ENCODE results near the gene GPR153. TPM values are rescaled to one million over a fixed set of nuclear protein-coding genes. Genes with fewer than 3 reads are reported as not detected.

GPR153 gene
- polyA plus RNA-seq, 1 donor from 2014 or later, result 26.9 TPM

DNA sequence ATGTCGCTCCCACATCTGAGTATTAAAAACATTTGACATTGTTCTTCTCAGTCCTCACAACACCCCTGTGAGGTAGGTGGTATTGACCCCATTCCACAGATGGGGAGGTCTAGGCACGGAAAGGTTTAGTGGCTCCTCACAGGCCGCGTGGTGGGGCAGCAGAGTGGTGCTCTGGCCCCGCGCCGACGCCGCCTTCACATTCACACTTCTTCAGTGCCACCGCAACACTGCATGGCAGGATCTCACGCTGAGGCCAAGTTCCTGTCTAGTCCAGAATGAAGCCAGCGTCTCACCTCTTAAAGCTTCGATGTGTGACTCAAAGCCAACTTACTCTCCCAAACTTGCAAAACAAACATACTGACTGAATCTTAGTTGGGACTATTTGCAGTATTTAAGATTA, 37.3 kb downstream of the GPR153 start:
- TF ChIP-seq, protein P1, sequence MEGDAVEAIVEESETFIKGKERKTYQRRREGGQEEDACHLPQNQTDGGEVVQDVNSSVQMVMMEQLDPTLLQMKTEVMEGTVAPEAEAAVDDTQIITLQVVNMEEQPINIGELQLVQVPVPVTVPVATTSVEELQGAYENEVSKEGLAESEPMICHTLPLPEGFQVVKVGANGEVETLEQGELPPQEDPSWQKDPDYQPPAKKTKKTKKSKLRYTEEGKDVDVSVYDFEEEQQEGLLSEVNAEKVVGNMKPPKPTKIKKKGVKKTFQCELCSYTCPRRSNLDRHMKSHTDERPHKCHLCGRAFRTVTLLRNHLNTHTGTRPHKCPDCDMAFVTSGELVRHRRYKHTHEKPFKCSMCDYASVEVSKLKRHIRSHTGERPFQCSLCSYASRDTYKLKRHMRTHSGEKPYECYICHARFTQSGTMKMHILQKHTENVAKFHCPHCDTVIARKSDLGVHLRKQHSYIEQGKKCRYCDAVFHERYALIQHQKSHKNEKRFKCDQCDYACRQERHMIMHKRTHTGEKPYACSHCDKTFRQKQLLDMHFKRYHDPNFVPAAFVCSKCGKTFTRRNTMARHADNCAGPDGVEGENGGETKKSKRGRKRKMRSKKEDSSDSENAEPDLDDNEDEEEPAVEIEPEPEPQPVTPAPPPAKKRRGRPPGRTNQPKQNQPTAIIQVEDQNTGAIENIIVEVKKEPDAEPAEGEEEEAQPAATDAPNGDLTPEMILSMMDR (IDR thresholded peaks at IDR 0.05; ENCODE audit: poor library complexity, severe bottlenecking), result no peak
- no peak for TF ChIP-seq TAF1 (IDR thresholded peaks at IDR 0.05; ENCODE audit: low read depth)
- TF ChIP-seq RAD21 (conservative IDR thresholded peaks at IDR 0.05), result no peak
- TF ChIP-seq EZH2 (IDR thresholded peaks at IDR 0.05; ENCODE audit: borderline replicate concordance, insufficient read depth, low read length, poor library complexity, severe bottlenecking), result no peak
- no peak for TF ChIP-seq MXI1 (conservative IDR thresholded peaks at IDR 0.05; ENCODE audit: poor library complexity, severe bottlenecking)
- no peak for TF ChIP-seq EP300 (conservative IDR thresholded peaks at IDR 0.05; ENCODE audit: poor library complexity, severe bottlenecking)
- TF ChIP-seq, protein P2, sequence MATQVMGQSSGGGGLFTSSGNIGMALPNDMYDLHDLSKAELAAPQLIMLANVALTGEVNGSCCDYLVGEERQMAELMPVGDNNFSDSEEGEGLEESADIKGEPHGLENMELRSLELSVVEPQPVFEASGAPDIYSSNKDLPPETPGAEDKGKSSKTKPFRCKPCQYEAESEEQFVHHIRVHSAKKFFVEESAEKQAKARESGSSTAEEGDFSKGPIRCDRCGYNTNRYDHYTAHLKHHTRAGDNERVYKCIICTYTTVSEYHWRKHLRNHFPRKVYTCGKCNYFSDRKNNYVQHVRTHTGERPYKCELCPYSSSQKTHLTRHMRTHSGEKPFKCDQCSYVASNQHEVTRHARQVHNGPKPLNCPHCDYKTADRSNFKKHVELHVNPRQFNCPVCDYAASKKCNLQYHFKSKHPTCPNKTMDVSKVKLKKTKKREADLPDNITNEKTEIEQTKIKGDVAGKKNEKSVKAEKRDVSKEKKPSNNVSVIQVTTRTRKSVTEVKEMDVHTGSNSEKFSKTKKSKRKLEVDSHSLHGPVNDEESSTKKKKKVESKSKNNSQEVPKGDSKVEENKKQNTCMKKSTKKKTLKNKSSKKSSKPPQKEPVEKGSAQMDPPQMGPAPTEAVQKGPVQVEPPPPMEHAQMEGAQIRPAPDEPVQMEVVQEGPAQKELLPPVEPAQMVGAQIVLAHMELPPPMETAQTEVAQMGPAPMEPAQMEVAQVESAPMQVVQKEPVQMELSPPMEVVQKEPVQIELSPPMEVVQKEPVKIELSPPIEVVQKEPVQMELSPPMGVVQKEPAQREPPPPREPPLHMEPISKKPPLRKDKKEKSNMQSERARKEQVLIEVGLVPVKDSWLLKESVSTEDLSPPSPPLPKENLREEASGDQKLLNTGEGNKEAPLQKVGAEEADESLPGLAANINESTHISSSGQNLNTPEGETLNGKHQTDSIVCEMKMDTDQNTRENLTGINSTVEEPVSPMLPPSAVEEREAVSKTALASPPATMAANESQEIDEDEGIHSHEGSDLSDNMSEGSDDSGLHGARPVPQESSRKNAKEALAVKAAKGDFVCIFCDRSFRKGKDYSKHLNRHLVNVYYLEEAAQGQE (IDR thresholded peaks at IDR 0.05; ENCODE audit: borderline replicate concordance), result no peak
- no peak for TF ChIP-seq SMC3 (conservative IDR thresholded peaks at IDR 0.05; ENCODE audit: poor library complexity)
- TF ChIP-seq POLR2AphosphoS5 (IDR thresholded peaks at IDR 0.05), result no peak
- Histone ChIP-seq H3K27ac (ENCODE audit: low read length) (no peak overlapping the region), H3K4me3 (ENCODE audit: low read length) (no peak overlapping the region), H3K79me2 (replicated peaks; ENCODE audit: insufficient read depth, low read length) (no peaks in the 10 kb centered on the region), H3K27me3 (ENCODE audit: insufficient read depth, low read depth, low read length) (no peaks in the 10 kb centered on the region), H3K9me3 (ENCODE audit: low read length) (no peaks in the 10 kb centered on the region), H4K20me1 (ENCODE audit: insufficient read depth) (no peaks in the 10 kb centered on the region), H3K9ac (ENCODE audit: low read length) (no peak overlapping the region), H3K9me2 (ENCODE audit: insufficient read depth, low read length) (no peaks in the 10 kb centered on the region), H3K36me3 (ENCODE audit: insufficient read depth, low read length) (no peaks in the 10 kb centered on the region), H2AFZ (ENCODE audit: low read depth, low read length) (no peak overlapping the region), H3F3A (ENCODE audit: insufficient read depth, low read length, poor library complexity, severe bottlenecking) (no peaks in the 10 kb centered on the region), H3K4me2 (ENCODE audit: low read length) (no peak overlapping the region)

DNA sequence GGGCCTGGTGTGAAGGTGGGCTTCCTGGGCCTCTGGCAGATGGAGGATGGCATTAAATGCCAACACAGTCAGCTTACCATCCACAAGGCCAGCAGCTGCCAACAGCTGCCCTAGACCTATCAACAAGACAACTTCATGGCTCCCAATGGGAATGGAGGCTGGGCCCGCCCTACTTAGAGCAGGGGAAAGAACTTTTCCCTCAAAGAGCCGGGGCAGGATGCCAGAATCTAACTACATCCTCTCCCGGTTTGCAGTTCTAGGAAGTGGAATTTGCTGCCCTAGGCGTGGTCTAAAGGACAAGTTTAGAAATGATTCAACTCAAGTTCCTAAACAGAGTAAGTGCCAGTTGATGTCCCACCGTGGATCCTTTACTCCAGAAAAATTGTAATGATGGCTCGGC, 38.3 kb downstream of the GPR153 start:
- Histone ChIP-seq H3K9me2 (ENCODE audit: insufficient read depth, low read length) (no peaks in the 10 kb centered on the region), H3F3A (ENCODE audit: insufficient read depth, low read length, poor library complexity, severe bottlenecking) (no peaks in the 10 kb centered on the region), H3K4me3 (ENCODE audit: low read length) (no peak overlapping the region), H2AFZ (ENCODE audit: low read depth, low read length) (no peak overlapping the region), H3K27ac (ENCODE audit: low read length) (no peak overlapping the region), H3K4me2 (ENCODE audit: low read length) (no peak overlapping the region), H3K79me2 (replicated peaks; ENCODE audit: insufficient read depth, low read length) (no peaks in the 10 kb centered on the region), H3K9ac (ENCODE audit: low read length) (no peak overlapping the region), H4K20me1 (ENCODE audit: insufficient read depth) (no peaks in the 10 kb centered on the region), H3K36me3 (ENCODE audit: insufficient read depth, low read length) (no peaks in the 10 kb centered on the region), H3K27me3 (ENCODE audit: insufficient read depth, low read depth, low read length) (no peaks in the 10 kb centered on the region), H3K9me3 (ENCODE audit: low read length) (no peaks in the 10 kb centered on the region)
- TF ChIP-seq TAF1 (IDR thresholded peaks at IDR 0.05; ENCODE audit: low read depth) (no peak), SMC3 (conservative IDR thresholded peaks at IDR 0.05; ENCODE audit: poor library complexity) (no peak), POLR2AphosphoS5 (IDR thresholded peaks at IDR 0.05) (no peak), EZH2 (IDR thresholded peaks at IDR 0.05; ENCODE audit: borderline replicate concordance, insufficient read depth, low read length, poor library complexity, severe bottlenecking) (no peak), RAD21 (conservative IDR thresholded peaks at IDR 0.05) (no peak)
- TF ChIP-seq, protein P1 (IDR thresholded peaks at IDR 0.05; ENCODE audit: poor library complexity, severe bottlenecking), result no peak

Measured in neural cell (in vitro differentiated cells).